ENCODE data around the gene PLCH1.

The PLCH1 gene

DNA sequence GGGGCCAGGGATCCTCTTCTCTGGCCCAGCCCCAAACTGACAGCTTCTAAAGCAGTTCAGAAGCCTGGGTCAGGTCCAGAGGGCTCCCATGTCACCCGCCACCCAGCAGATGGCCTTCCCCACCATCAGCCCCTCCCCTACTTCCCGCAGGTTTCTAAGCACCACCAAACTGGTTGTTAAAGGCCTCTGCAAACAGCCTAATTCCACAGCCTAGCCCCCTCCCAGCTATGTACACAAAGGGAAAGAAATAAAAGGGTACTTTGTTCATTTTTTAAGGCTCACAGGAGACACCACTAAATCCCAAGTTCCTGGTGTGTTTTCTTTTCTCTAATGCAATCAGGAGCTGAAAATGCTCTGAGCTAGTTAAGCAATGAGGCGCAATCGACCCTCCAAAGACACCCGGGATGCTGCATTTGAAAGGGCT, 30.6 kb downstream of the PLCH1 start:
- Histone ChIP-seq H3K4me3 (ENCODE audit: extremely low read depth, insufficient read depth, low read length, poor library complexity, severe bottlenecking) (no peak overlapping the region), H3K9me3 (ENCODE audit: control insufficient read depth, low read length) (no peaks in the 10 kb centered on the region), H3K27ac (ENCODE audit: low read depth, low read length, severe bottlenecking) (no peak overlapping the region), H3K4me1 (ENCODE audit: control insufficient read depth, insufficient read depth, low read length, poor library complexity, severe bottlenecking) (no peaks in the 10 kb centered on the region), H3K36me3 (ENCODE audit: control insufficient read depth, insufficient read depth, low read length) (no peaks in the 10 kb centered on the region)
- WGBS, 2 experiments (ENCODE audit: insufficient coverage in 2 of 2), result 64 to 70% methylated on average over 2 to 4 of the region's 5 CpGs

DNA sequence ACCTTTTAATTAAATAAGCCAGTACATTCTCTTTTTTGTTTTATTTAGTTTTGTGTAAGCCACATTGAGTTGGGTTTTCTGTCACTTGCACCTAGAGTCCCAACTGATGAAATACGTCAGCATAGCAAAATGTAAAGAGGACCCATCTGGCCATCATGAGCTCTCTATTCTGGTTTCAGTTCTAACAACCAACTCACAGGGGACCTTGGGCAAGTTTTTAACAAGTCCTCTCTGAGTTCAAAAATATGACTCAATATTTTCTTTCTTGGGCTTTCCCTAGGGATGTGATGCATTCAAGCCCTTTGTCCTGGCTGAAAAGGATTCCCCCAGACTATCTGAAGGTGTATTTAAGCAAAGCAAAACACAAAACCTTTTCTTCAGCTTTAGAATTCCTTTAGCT, 32.9 kb downstream of the PLCH1 start:
- 88 to 100% methylated on average over 1 of the region's 1 CpG for WGBS, 2 experiments (ENCODE audit: insufficient coverage in 2 of 2)
- Histone ChIP-seq H3K27ac (ENCODE audit: low read depth, low read length, severe bottlenecking) (no peak overlapping the region), H3K4me1 (ENCODE audit: control insufficient read depth, insufficient read depth, low read length, poor library complexity, severe bottlenecking) (no peaks in the 10 kb centered on the region), H3K9me3 (ENCODE audit: control insufficient read depth, low read length) (no peaks in the 10 kb centered on the region), H3K4me3 (ENCODE audit: extremely low read depth, insufficient read depth, low read length, poor library complexity, severe bottlenecking) (no peak overlapping the region), H3K36me3 (ENCODE audit: control insufficient read depth, insufficient read depth, low read length) (no peaks in the 10 kb centered on the region)

DNA sequence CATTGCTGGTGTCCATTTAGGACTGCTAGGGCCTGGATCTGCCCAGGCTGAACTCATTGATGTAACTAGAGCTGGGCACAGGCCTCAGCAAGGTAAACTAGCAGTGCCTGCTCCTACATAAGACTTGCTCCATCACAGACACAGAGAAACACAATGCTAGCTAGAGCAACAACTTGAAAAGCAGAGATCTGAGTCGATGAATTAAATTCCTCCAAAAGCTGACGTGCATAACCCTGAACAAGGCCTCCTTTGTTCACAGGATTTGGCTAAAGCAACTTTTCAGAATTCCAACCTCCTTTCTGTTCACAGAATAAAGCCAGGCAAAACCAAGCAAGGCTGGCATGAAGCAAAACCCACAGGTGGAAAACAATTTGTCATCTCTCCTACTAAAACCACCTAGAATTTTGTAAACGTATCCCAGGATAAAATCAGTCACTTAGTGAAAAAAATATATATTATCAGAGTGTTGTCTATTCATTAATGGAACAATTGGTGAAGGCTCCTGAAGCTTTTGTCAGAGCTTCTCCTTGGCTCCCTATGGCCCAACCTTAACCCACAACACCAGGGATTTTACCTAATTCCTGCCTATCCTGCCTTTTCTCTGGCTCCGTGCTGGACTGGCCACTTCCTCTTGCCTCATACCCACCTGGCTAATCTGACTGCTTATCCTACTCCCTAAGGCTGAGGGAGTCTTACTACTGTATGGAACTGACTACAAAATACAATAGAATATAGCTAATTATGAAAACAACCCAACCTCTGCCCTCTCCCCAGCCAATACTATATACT, 39.9 kb downstream of the PLCH1 start:
- H3K27ac ChIP-seq (ENCODE audit: low read depth, low read length, severe bottlenecking), result peak overlapping the region; percentile 53
- no peaks in the 10 kb centered on the region for H3K36me3 ChIP-seq (ENCODE audit: control insufficient read depth, insufficient read depth, low read length)
- peaks cover 6% of the 10 kb centered on the region for H3K4me1 ChIP-seq (ENCODE audit: control insufficient read depth, insufficient read depth, low read length, poor library complexity, severe bottlenecking)
- no peaks in the 10 kb centered on the region for H3K9me3 ChIP-seq (ENCODE audit: control insufficient read depth, low read length)
- WGBS, 2 experiments (ENCODE audit: insufficient coverage in 2 of 2), result 73 to 83% methylated on average over 1 to 3 of the region's 4 CpGs
- H3K4me3 ChIP-seq (ENCODE audit: extremely low read depth, insufficient read depth, low read length, poor library complexity, severe bottlenecking), result no peak overlapping the region

DNA sequence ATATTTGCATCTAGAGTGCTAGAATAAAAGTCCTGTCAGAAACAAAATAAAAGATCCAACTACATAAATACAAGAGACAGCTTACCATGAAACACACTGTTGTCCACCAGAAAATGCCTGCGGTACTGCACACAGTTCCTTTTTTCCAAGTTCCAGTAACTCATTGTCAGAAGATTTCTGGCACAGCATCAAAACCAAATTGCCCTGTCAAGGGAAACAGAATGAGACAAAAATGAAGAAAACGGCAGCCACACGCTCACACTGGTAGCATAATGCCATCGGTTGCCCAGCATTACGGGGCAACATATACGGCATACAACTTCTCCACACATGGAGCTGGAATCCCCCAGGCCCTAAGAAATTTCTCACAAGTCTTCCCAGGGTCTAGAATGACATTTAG, 40.8 kb downstream of the PLCH1 start:
- H3K4me3 ChIP-seq (ENCODE audit: extremely low read depth, insufficient read depth, low read length, poor library complexity, severe bottlenecking), result no peak overlapping the region
- peaks cover 6% of the 10 kb centered on the region for H3K4me1 ChIP-seq (ENCODE audit: control insufficient read depth, insufficient read depth, low read length, poor library complexity, severe bottlenecking)
- 94 to 97% methylated on average over 6 of the region's 6 CpGs for WGBS, 2 experiments (ENCODE audit: insufficient coverage in 2 of 2)
- no peaks in the 10 kb centered on the region for H3K36me3 ChIP-seq (ENCODE audit: control insufficient read depth, insufficient read depth, low read length)
- H3K27ac ChIP-seq (ENCODE audit: low read depth, low read length, severe bottlenecking), result no peak overlapping the region
- no peaks in the 10 kb centered on the region for H3K9me3 ChIP-seq (ENCODE audit: control insufficient read depth, low read length)

DNA sequence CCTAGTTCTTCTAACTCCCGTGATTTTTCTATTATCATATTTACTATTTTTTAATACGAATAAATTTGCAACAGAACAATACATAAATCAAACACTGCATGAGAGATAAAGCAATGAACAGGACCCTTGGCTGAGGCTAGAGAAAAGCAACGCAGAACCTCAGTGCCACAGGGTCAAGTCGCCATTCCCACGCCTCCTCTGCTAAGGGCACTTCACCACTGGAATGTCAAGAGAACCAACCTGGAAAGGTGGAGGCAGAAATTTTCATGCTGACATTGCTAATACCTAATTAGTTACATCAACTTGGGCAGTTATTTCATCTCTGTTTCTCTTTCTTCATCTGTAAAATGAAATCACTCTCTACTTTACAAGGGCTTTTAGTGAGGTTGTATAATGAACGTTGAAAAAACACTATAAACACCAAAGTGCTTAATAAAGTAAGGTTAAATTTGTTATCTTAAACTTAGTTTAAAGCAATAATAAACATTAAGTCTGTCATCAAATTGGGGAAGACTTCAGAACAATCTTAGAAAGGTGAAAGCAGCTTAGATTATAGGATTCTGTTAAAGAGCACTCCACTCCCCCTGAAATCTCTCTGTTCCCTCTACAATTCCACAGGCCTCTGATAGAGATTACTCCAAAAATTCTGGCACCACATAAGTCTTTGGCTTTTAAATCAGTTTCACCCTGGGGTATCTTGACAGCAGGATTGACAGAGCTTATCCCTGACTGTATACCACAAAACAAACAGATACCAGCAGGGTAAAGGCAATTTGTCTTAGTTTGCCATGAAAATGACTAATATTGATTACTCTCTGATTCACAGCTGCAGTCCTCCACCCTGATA, 41.9 kb downstream of the PLCH1 start:
- 89 to 95% methylated on average over 3 to 4 of the region's 6 CpGs for WGBS, 2 experiments (ENCODE audit: insufficient coverage in 2 of 2)
- H3K9me3 ChIP-seq (ENCODE audit: control insufficient read depth, low read length), result no peaks in the 10 kb centered on the region
- peaks cover 6% of the 10 kb centered on the region for H3K4me1 ChIP-seq (ENCODE audit: control insufficient read depth, insufficient read depth, low read length, poor library complexity, severe bottlenecking)
- no peaks in the 10 kb centered on the region for H3K36me3 ChIP-seq (ENCODE audit: control insufficient read depth, insufficient read depth, low read length)
- H3K4me3 ChIP-seq (ENCODE audit: extremely low read depth, insufficient read depth, low read length, poor library complexity, severe bottlenecking), result no peak overlapping the region
- no peak overlapping the region for H3K27ac ChIP-seq (ENCODE audit: low read depth, low read length, severe bottlenecking)

DNA sequence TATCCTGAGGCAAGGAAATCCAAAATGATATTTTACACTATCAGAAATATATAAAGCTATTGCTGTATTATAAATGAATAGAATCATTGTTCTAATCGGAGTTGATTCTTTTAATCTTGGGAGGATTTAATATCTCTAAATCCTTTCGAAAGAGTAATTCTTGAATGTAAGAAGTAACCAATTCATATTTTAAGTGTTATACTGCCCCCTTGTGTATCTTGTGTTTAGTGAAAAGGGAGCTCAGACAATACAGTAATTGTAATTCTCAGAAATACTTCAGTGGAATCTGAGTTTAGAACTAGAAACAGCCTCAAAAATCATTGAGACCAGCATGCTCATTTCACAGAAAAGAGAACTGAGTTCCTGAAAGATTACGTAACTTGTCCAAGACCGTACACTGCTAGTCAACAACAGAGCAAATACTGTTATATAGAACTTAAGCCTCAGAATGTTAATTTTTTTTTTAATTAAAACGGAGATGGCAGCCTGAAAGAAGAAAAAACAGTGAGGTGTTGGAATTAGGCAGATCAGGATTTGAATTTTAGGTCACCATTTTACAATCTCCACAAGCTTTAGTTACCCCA, 42.9 kb downstream of the PLCH1 start:
- Histone ChIP-seq H3K4me3 (ENCODE audit: extremely low read depth, insufficient read depth, low read length, poor library complexity, severe bottlenecking) (no peak overlapping the region), H3K9me3 (ENCODE audit: control insufficient read depth, low read length) (no peaks in the 10 kb centered on the region), H3K36me3 (ENCODE audit: control insufficient read depth, insufficient read depth, low read length) (no peaks in the 10 kb centered on the region), H3K27ac (ENCODE audit: low read depth, low read length, severe bottlenecking) (no peak overlapping the region), H3K4me1 (ENCODE audit: control insufficient read depth, insufficient read depth, low read length, poor library complexity, severe bottlenecking) (peaks cover 6% of the 10 kb centered on the region)
- WGBS, 2 experiments (ENCODE audit: insufficient coverage in 2 of 2), result 83% methylated on average over 1 of the region's 5 CpGs; no CpG with 5 or more reads in 1 of the 2 experiments

DNA sequence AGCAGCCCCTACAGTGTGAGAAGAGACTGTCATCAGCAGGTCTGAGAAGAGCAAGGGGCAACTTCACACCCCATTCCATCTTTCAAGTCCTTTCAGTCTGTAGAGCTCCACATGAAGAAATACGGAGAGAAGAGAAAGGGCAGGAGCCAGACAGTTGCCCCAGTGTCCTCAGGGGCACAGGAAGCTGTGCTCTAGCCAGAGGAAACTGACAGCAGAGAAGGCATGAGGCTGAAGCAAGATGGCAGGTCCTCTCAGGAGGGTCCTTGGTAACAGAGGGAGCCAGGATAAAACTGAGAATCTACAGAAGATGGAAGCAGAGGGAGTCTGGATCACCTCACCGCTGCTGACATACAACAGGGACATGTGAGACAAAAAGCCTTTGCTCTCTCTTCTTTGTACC, 47.3 kb downstream of the PLCH1 start:
- H3K4me3 ChIP-seq (ENCODE audit: extremely low read depth, insufficient read depth, low read length, poor library complexity, severe bottlenecking), result no peak overlapping the region
- no peaks in the 10 kb centered on the region for H3K36me3 ChIP-seq (ENCODE audit: control insufficient read depth, insufficient read depth, low read length)
- H3K9me3 ChIP-seq (ENCODE audit: control insufficient read depth, low read length), result no peaks in the 10 kb centered on the region
- WGBS, 2 experiments (ENCODE audit: insufficient coverage in 2 of 2), result 92 to 100% methylated on average over 1 of the region's 2 CpGs
- no peaks in the 10 kb centered on the region for H3K4me1 ChIP-seq (ENCODE audit: control insufficient read depth, insufficient read depth, low read length, poor library complexity, severe bottlenecking)
- no peak overlapping the region for H3K27ac ChIP-seq (ENCODE audit: low read depth, low read length, severe bottlenecking)

DNA sequence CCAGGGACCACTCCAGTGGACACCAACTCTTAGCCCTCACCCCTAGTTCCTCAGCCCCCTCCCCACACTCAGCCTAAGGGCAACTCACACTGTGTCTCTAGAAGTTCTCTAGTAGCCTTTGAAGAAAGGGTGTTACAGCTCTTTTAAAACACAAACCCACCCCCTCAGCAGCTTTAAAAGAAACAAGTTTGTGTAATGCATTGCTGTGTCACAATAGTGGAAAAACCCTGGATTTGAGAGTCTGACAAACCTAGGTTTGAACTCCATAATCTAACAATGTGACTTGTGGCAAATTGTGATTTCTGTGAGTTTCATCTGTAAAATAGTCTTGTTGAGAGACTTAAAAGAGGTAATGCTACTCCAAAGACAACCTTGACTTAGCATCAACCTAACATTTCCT, 54.0 kb downstream of the PLCH1 start:
- Histone ChIP-seq H3K27ac (ENCODE audit: low read depth, low read length, severe bottlenecking) (no peak overlapping the region), H3K4me1 (ENCODE audit: control insufficient read depth, insufficient read depth, low read length, poor library complexity, severe bottlenecking) (peaks cover 3% of the 10 kb centered on the region), H3K36me3 (ENCODE audit: control insufficient read depth, insufficient read depth, low read length) (no peaks in the 10 kb centered on the region), H3K9me3 (ENCODE audit: control insufficient read depth, low read length) (no peaks in the 10 kb centered on the region), H3K4me3 (ENCODE audit: extremely low read depth, insufficient read depth, low read length, poor library complexity, severe bottlenecking) (no peak overlapping the region)

DNA sequence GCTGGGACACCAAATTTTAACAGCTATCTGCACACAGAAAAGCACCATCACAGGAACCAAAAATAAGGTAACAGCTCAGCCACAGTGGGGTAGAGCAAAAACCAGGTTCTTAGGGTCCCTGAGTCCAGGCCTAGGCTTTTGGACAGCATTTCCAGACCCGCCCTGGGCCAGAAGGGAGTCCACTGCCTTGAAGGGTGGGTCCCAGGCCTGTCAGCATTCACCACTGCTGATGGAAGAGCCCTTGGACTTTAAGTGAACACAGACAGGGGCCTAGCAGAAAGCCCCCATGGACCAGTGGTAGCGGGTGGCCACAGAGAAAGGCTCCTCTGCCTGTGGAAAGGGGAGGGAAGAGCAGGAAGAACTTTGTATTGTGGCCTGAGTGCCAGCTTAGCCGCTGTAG, 56.4 kb downstream of the PLCH1 start:
- Histone ChIP-seq H3K9me3 (ENCODE audit: control insufficient read depth, low read length) (no peaks in the 10 kb centered on the region), H3K36me3 (ENCODE audit: control insufficient read depth, insufficient read depth, low read length) (no peaks in the 10 kb centered on the region), H3K4me1 (ENCODE audit: control insufficient read depth, insufficient read depth, low read length, poor library complexity, severe bottlenecking) (peaks cover 3% of the 10 kb centered on the region), H3K4me3 (ENCODE audit: extremely low read depth, insufficient read depth, low read length, poor library complexity, severe bottlenecking) (no peak overlapping the region), H3K27ac (ENCODE audit: low read depth, low read length, severe bottlenecking) (no peak overlapping the region)
- 87 to 93% methylated on average over 2 to 3 of the region's 3 CpGs for WGBS, 2 experiments (ENCODE audit: insufficient coverage in 2 of 2)

DNA sequence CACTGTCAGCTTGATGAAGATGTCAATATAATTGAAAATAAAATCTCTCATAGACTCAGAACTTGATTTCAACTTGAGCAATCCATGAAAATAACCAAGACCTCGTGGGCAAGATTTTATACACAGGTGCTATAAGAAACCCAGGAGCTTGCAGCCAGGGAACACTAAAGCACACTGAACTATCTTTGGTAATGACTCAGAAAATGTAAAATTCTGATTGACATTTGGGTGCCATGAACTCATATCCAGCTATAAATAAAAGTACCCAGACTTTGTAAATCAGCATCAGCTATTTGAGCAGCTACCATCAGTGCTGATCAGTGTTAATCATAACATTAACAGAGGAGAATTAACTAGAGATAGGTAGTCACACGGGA, 61.5 kb downstream of the PLCH1 start:
- Histone ChIP-seq H3K4me3 (ENCODE audit: extremely low read depth, insufficient read depth, low read length, poor library complexity, severe bottlenecking) (no peak overlapping the region), H3K4me1 (ENCODE audit: control insufficient read depth, insufficient read depth, low read length, poor library complexity, severe bottlenecking) (no peaks in the 10 kb centered on the region), H3K36me3 (ENCODE audit: control insufficient read depth, insufficient read depth, low read length) (no peaks in the 10 kb centered on the region), H3K27ac (ENCODE audit: low read depth, low read length, severe bottlenecking) (no peak overlapping the region), H3K9me3 (ENCODE audit: control insufficient read depth, low read length) (no peaks in the 10 kb centered on the region)
- WGBS, 2 experiments (ENCODE audit: insufficient coverage in 2 of 2), result 50% methylated on average over 1 of the region's 2 CpGs; no CpG with 5 or more reads in 1 of the 2 experiments
